H1 (cell line): ENCODE data around the gene FLRT2. TPM values are rescaled to one million over a fixed set of nuclear protein-coding genes. Genes with fewer than 3 reads are reported as not detected.

Experiments used
- CTCF ChIA-PET: fragments of 300-600 bp; sonication (Branson Sonifier 250); formaldehyde crosslinking; loops from one replicate; lab custom pipeline; 2021; ENCODE audit not compliant: partially characterized antibody; lab: Charles Lee
- POLR2A ChIA-PET: fragments of 300-600 bp; sonication (Branson Sonifier 250); formaldehyde crosslinking; loops from one replicate; lab custom pipeline; 2021; ENCODE audit warnings: inconsistent platforms; ENCODE audit not compliant: partially characterized antibody; lab: Charles Lee
- DNase-seq, 2 experiments: peaks; one replicate each; pipeline versions ENCODE4 v3.0.0 to v3.0.0-alpha.2; 2010 to 2022; ENCODE audit warnings: low spot score in 2 of 2, low read depth in 1 of 2, mixed read lengths in 1 of 2
- FAIRE-seq: peaks from 2 replicates; lab custom pipeline; 2011; peaks lifted over from hg19 to GRCh38; lab: Jason Lieb, UNC
- H2AFZ ChIP-seq: 2 replicates; pipeline ENCODE4 v1.8.1; 2012; ENCODE audit warnings: low read length, inconsistent platforms
- H2AK5ac ChIP-seq: 2 replicates; pipeline ENCODE4 v1.6.1; 2013; ENCODE audit warnings: low read depth, low read length
- H2BK120ac ChIP-seq: replicated peaks from 2 replicates; pipeline ENCODE3; 2013; ENCODE audit warnings: low read depth, low read length, inconsistent platforms
- H2BK12ac ChIP-seq: 2 replicates; pipeline ENCODE4 v1.6.1; 2013; ENCODE audit warnings: low read depth, low read length
- H2BK15ac ChIP-seq: 2 replicates; pipeline ENCODE4 v1.6.1; 2013; ENCODE audit warnings: low read length
- H2BK20ac ChIP-seq: 2 replicates; pipeline ENCODE4 v1.6.1; 2013; ENCODE audit warnings: low read length
- H2BK5ac ChIP-seq: 2 replicates; pipeline ENCODE4 v1.6.1; 2013; ENCODE audit warnings: low read depth, low read length
- H3K14ac ChIP-seq: 2 replicates; pipeline ENCODE4 v1.6.1; 2013; ENCODE audit warnings: inconsistent platforms; ENCODE audit not compliant: insufficient read length
- H3K18ac ChIP-seq: 2 replicates; pipeline ENCODE4 v1.6.1; 2013; ENCODE audit warnings: low read length; ENCODE audit errors: extremely low read depth
- H3K23ac ChIP-seq: 2 replicates; pipeline ENCODE4 v1.6.1; 2013; ENCODE audit warnings: inconsistent platforms; ENCODE audit not compliant: insufficient read length
- H3K23me2 ChIP-seq: 2 replicates; pipeline ENCODE4 v1.6.1; 2013; ENCODE audit warnings: low read depth, low read length
- H3K27ac ChIP-seq: 2 replicates; pipeline ENCODE4 v1.6.1; 2011; ENCODE audit warnings: low read depth, low read length, inconsistent platforms
- H3K27me3 ChIP-seq, 4 experiments: replicated peaks in 1 of 4; 1 replicate in 1 of 4; 2 replicates in 3 of 4; pipeline versions ENCODE4 v1.6.1 to v1.8.1; 2011 to 2013; ENCODE audit warnings: low read length in 3 of 4, mild to moderate bottlenecking in 3 of 4, inconsistent platforms in 2 of 4, mixed read lengths in 2 of 4, moderate library complexity in 1 of 4; ENCODE audit not compliant: control insufficient read depth in 3 of 4, insufficient read depth in 3 of 4; ENCODE audit errors: extremely low read depth in 1 of 4
- H3K36me3 ChIP-seq, 4 experiments: 2 replicates each; pipeline versions ENCODE4 v1.6.1 to v1.8.1; 2011 to 2013; ENCODE audit warnings: mild to moderate bottlenecking in 4 of 4, low read length in 3 of 4, moderate library complexity in 2 of 4, control low read depth in 1 of 4, inconsistent platforms in 1 of 4; ENCODE audit not compliant: insufficient read depth in 4 of 4, control insufficient read depth in 2 of 4
- H3K4ac ChIP-seq: replicated peaks from 2 replicates; pipeline ENCODE3; 2013; ENCODE audit warnings: low read length, low read depth, mixed read lengths, inconsistent platforms; ENCODE audit not compliant: insufficient read length
- H3K4me1 ChIP-seq, 4 experiments: replicated peaks in 1 of 4; 1 replicate in 1 of 4; 2 replicates in 3 of 4; pipeline versions ENCODE4 v1.6.1 to v1.8.1; 2011 to 2013; ENCODE audit warnings: low read length in 3 of 4, inconsistent platforms in 2 of 4, mixed read lengths in 1 of 4; ENCODE audit not compliant: insufficient read depth in 4 of 4, control insufficient read depth in 3 of 4
- H3K4me2 ChIP-seq, 2 experiments: 2 replicates each; pipeline versions ENCODE4 v1.6.1 to v1.8.1; 2011 to 2013; ENCODE audit warnings: low read depth in 2 of 2, low read length in 2 of 2, control low read depth in 1 of 2, inconsistent platforms in 1 of 2, mild to moderate bottlenecking in 1 of 2; ENCODE audit not compliant: insufficient read depth in 1 of 2
- H3K4me3 ChIP-seq, 4 experiments: fragments of 200-600, 300-600 bp in 1 of 4; sonication (generic), shearing (Covaris generic), sonication (Bioruptor Twin) in 1 of 4; 2 replicates each; pipeline versions ENCODE4 v1.5.1 to v1.8.1; 2011 to 2016; ENCODE audit warnings: low read length in 4 of 4, low read depth in 3 of 4, control low read depth in 2 of 4, inconsistent platforms in 2 of 4, mild to moderate bottlenecking in 2 of 4, mixed read lengths in 1 of 4, moderate library complexity in 1 of 4; ENCODE audit not compliant: insufficient read depth in 2 of 4; ENCODE audit errors: extremely low read depth in 1 of 4
- H3K56ac ChIP-seq: replicated peaks from 2 replicates; pipeline ENCODE3; 2013; ENCODE audit warnings: low read depth, mild to moderate bottlenecking, mixed read lengths, low read length, inconsistent platforms; ENCODE audit not compliant: insufficient read length
- H3K79me1 ChIP-seq: 2 replicates; pipeline ENCODE4 v1.6.1; 2013; ENCODE audit warnings: low read depth, low read length, control low read depth
- H3K79me2 ChIP-seq, 2 experiments: 2 replicates each; pipeline versions ENCODE4 v1.6.1 to v1.8.1; 2012 to 2013; ENCODE audit warnings: low read length in 2 of 2, mild to moderate bottlenecking in 2 of 2, inconsistent platforms in 1 of 2; ENCODE audit not compliant: insufficient read depth in 2 of 2, control insufficient read depth in 1 of 2
- H3K9ac ChIP-seq, 4 experiments: replicated peaks in 1 of 4; 1 replicate in 1 of 4; 2 replicates in 3 of 4; pipeline versions ENCODE4 v1.6.1 to v1.8.1; 2011 to 2013; ENCODE audit warnings: low read depth in 3 of 4, low read length in 3 of 4, control low read depth in 2 of 4, mild to moderate bottlenecking in 2 of 4, moderate library complexity in 2 of 4, inconsistent platforms in 1 of 4; ENCODE audit errors: extremely low read depth in 1 of 4
- H3K9me3 ChIP-seq, 2 experiments: 2 replicates each; pipeline versions ENCODE4 v1.6.1 to v1.8.1; 2012 to 2013; ENCODE audit warnings: mild to moderate bottlenecking in 2 of 2, moderate library complexity in 2 of 2, control low read depth in 1 of 2, inconsistent platforms in 1 of 2, low read depth in 1 of 2, low read length in 1 of 2, mixed read lengths in 1 of 2; ENCODE audit not compliant: insufficient read depth in 2 of 2
- H4K20me1 ChIP-seq, 2 experiments: replicated peaks in 1 of 2; 2 replicates each; pipeline versions ENCODE3 to v1.8.1; 2011 to 2013; ENCODE audit warnings: inconsistent platforms in 2 of 2, low read length in 2 of 2, mild to moderate bottlenecking in 1 of 2; ENCODE audit not compliant: insufficient read depth in 2 of 2, control insufficient read depth in 1 of 2
- H4K5ac ChIP-seq: 2 replicates; pipeline ENCODE4 v1.6.1; 2013; ENCODE audit warnings: low read length, low read depth, mixed read lengths, inconsistent platforms; ENCODE audit not compliant: insufficient read length
- H4K8ac ChIP-seq: 2 replicates; pipeline ENCODE4 v1.8.0; 2013; ENCODE audit warnings: mild to moderate bottlenecking, moderate library complexity, low read length, inconsistent platforms; ENCODE audit not compliant: insufficient read depth; ENCODE audit errors: extremely low read depth
- H4K91ac ChIP-seq: replicated peaks from 2 replicates; pipeline ENCODE3; 2013; ENCODE audit warnings: low read length, mixed read lengths, inconsistent platforms; ENCODE audit not compliant: insufficient read length
- BACH1 ChIP-seq: IDR thresholded peaks from 2 replicates; pipeline ENCODE4 v1.6.1; 2012; ENCODE audit warnings: low read length, improper control_type of control experiment
- BCL11A ChIP-seq, 2 experiments: IDR thresholded peaks; one replicate each; pipeline ENCODE4 v1.6.1; 2011; ENCODE audit warnings: low read depth in 2 of 2, low read length in 2 of 2, mild to moderate bottlenecking in 2 of 2
- BRCA1 ChIP-seq: IDR thresholded peaks from 2 replicates; pipeline ENCODE4 v1.6.1; 2012; ENCODE audit warnings: low read depth, low read length, improper control_type of control experiment
- CREB1 ChIP-seq: IDR thresholded peaks from 2 replicates; pipeline ENCODE4 v1.6.1; 2012; ENCODE audit warnings: inconsistent platforms
- EP300 ChIP-seq, 2 experiments: IDR thresholded peaks; 1 replicate in 1 of 2; 2 replicates in 1 of 2; pipeline ENCODE4 v1.6.1; 2011 to 2012; ENCODE audit warnings: low read depth in 2 of 2, low read length in 2 of 2, mild to moderate bottlenecking in 2 of 2, borderline replicate concordance in 1 of 2, inconsistent platforms in 1 of 2, moderate library complexity in 1 of 2
- FOSL1 ChIP-seq: IDR thresholded peaks from 2 replicates; pipeline ENCODE4 v1.6.1; 2011; ENCODE audit warnings: mild to moderate bottlenecking, low read depth, low read length, moderate library complexity; ENCODE audit not compliant: insufficient read depth
- KDM4A ChIP-seq: IDR thresholded peaks from one replicate; pipeline ENCODE4 v1.7.1; 2012; ENCODE audit warnings: low read depth, mild to moderate bottlenecking, moderate library complexity, low read length, inconsistent platforms; ENCODE audit not compliant: severe bottlenecking
- SAP30 ChIP-seq: fragments of 300-600 bp; sonication (generic); IDR thresholded peaks from 2 replicates; pipeline ENCODE4 v1.7.1; 2012; ENCODE audit warnings: low read length, moderate library complexity, mild to moderate bottlenecking, inconsistent platforms; ENCODE audit not compliant: insufficient read depth, insufficient replicate concordance
- SP4 ChIP-seq: IDR thresholded peaks from 2 replicates; pipeline ENCODE4 v1.6.1; 2012; ENCODE audit warnings: low read length, inconsistent platforms
- TAF1 ChIP-seq: IDR thresholded peaks from 2 replicates; pipeline ENCODE4 v1.6.1; 2011; ENCODE audit warnings: mild to moderate bottlenecking, low read depth, low read length
- WGBS, 2 experiments: shearing (Covaris generic) in 1 of 2; methylation state at CpG; one replicate each; pipeline versions ENCODE4 v1.1.6 to v1.1.7; 2013 to 2015; ENCODE audit warnings: low lambda C conversion rate in 2 of 2, mixed read lengths in 2 of 2, inconsistent platforms in 1 of 2, low coverage in 1 of 2, missing lambda C conversion rate in 1 of 2; ENCODE audit not compliant: insufficient replicate concordance in 2 of 2, insufficient coverage in 1 of 2, insufficient read length in 1 of 2; ENCODE audit errors: extremely low coverage in 1 of 2, missing lambda C conversion rate in 1 of 2; 5-methylcytosine and 5-hydroxymethylcytosine counted together
- polyA plus RNA-seq, 7 experiments: library from polyadenylated mRNA; depleted of rRNA in 3 of 7; stranded (reverse) in 5 of 7; unstranded in 2 of 7; fragments of >200 nt in 5 of 7; fragments of 200-250 nt in 2 of 7; gene quantifications; 1 replicate in 5 of 7; 2 replicates in 1 of 7; 4 replicates in 1 of 7; pipeline versions ENCODE4 v1.2.1 to v1.2.3, GENCODE V29; 2011 to 2013; ENCODE audit warnings: missing spikeins in 2 of 7, mixed read lengths in 2 of 7
- total RNA-seq: library from RNA; stranded (reverse); fragmentation: NEBNext Ultra II Directional; extraction: Animal tissue kit (Norgen Biotek cat#: 25700); gene quantifications from 2 replicates; pipeline ENCODE4 v1.2.1, GENCODE V29; 2021
- TF ChIP-seq, protein P1 (sequence below): IDR thresholded peaks from 2 replicates; pipeline ENCODE4 v1.6.1; 2012; ENCODE audit warnings: low read length, inconsistent platforms
- TF ChIP-seq, protein P2 (sequence below): IDR thresholded peaks from 2 replicates; pipeline ENCODE4 v1.6.1; 2012; ENCODE audit warnings: inconsistent platforms

Gene FLRT2
- total and polyA plus RNA-seq, 2 of the 8 experiments (the other 6 are each of a cell fraction or from before 2014, with no cell fraction given): 2.4 to 6.9 TPM

DNA sequence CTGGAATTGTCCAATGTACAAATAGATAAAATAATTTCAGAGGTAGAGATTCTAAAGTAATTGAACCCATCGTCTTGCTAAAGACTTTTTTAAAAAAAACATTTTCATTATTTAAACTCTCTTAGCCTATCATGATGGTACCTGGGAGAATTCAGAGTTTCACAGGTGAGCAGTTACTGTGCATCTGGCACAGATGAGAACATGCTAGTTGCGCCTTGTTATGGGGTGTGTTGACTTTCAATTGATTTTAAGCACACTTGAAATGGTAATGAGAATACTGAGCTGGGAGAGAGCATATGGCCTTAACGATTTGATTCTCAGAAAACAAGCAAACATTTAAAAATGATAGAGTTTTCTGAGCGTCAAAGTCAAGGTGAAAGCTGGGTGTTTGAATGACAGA, 66.6 kb downstream of the FLRT2 start:
- no peak overlapping the region for H3K9ac ChIP-seq
- no peaks in the 10 kb centered on the region for H3K79me2 ChIP-seq
- H3K27me3 ChIP-seq: peaks cover 0 to 1% (median 0%) of the 10 kb centered on the region in 4 experiments; a peak in 1 of 7 replicates
- 86% methylated on average over 4 of the region's 4 CpGs; no CpG with 5 or more reads in 1 of the 2 experiments for WGBS, 2 experiments
- H3K4me1 ChIP-seq: no peaks in the 10 kb centered on the region
- H3K4me2 ChIP-seq: no peak overlapping the region
- H3K36me3 ChIP-seq: no peaks in the 10 kb centered on the region
- no peak overlapping the region for H4K91ac ChIP-seq
- DNase-seq (no peak), FAIRE-seq (no peak)
- no peak overlapping the region for H2BK20ac ChIP-seq
- H2BK12ac ChIP-seq: no peak overlapping the region
- no peak overlapping the region for H3K4ac ChIP-seq
- POLR2A ChIA-PET: no interaction called here
- H3K79me1 ChIP-seq: no peaks in the 10 kb centered on the region
- H3K23ac ChIP-seq: no peak overlapping the region
- TF ChIP-seq SP4: no peak
- no peak for TF ChIP-seq BRCA1
- TF ChIP-seq BCL11A (IDR thresholded peaks at IDR 0.05; ENCODE audit: low read depth in 2 of 2, low read length in 2 of 2): no peak
- TF ChIP-seq SAP30: no peak
- TF ChIP-seq FOSL1: no peak
- TF ChIP-seq, protein P1, sequence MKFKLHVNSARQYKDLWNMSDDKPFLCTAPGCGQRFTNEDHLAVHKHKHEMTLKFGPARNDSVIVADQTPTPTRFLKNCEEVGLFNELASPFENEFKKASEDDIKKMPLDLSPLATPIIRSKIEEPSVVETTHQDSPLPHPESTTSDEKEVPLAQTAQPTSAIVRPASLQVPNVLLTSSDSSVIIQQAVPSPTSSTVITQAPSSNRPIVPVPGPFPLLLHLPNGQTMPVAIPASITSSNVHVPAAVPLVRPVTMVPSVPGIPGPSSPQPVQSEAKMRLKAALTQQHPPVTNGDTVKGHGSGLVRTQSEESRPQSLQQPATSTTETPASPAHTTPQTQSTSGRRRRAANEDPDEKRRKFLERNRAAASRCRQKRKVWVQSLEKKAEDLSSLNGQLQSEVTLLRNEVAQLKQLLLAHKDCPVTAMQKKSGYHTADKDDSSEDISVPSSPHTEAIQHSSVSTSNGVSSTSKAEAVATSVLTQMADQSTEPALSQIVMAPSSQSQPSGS: no peak
- no peak for TF ChIP-seq TAF1
- no peak for TF ChIP-seq BACH1
- TF ChIP-seq CREB1: no peak
- TF ChIP-seq EP300 (IDR thresholded peaks at IDR 0.05; ENCODE audit: borderline replicate concordance in 1 of 2, low read depth in 2 of 2, low read length in 2 of 2): no peak
- no peak for TF ChIP-seq KDM4A
- TF ChIP-seq, protein P2, sequence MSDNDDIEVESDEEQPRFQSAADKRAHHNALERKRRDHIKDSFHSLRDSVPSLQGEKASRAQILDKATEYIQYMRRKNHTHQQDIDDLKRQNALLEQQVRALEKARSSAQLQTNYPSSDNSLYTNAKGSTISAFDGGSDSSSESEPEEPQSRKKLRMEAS: no peak
- TF ChIP-seq, all 59 proteins: peak for 0
- no peak overlapping the region for H2BK120ac ChIP-seq
- no peak overlapping the region for H3K27ac ChIP-seq
- H2AK5ac ChIP-seq: no peak overlapping the region
- no peak overlapping the region for H3K4me3 ChIP-seq
- CTCF ChIA-PET: interaction anchor here (0.9 to 3.0 kb wide), 5 partner anchors 9 to 20 kb away, joined by 3 to 15 read pairs (median 3); no protein-coding TSS in a partner anchor
- no peak overlapping the region for H2BK15ac ChIP-seq
- H3K23me2 ChIP-seq: no peaks in the 10 kb centered on the region
- H3K9me3 ChIP-seq: no peaks in the 10 kb centered on the region
- H3K18ac ChIP-seq: no peak overlapping the region
- no peak overlapping the region for H3K56ac ChIP-seq
- no peak overlapping the region for H2AFZ ChIP-seq
- no peak overlapping the region for H4K5ac ChIP-seq
- no peaks in the 10 kb centered on the region for H4K20me1 ChIP-seq
- no peak overlapping the region for H4K8ac ChIP-seq
- no peak overlapping the region for H2BK5ac ChIP-seq
- H3K14ac ChIP-seq: no peak overlapping the region
